GM12872 (cell line): ENCODE measurements around the gene ERI3.

Experiments
- TF ChIP-seq, protein P1 (sequence below): IDR thresholded peaks from 3 replicates; pipeline ENCODE4 v1.5.1; 2011; ENCODE audit warnings: low read depth, mild to moderate bottlenecking, low read length, moderate library complexity; ENCODE audit not compliant: insufficient read depth

The ERI3 gene

DNA sequence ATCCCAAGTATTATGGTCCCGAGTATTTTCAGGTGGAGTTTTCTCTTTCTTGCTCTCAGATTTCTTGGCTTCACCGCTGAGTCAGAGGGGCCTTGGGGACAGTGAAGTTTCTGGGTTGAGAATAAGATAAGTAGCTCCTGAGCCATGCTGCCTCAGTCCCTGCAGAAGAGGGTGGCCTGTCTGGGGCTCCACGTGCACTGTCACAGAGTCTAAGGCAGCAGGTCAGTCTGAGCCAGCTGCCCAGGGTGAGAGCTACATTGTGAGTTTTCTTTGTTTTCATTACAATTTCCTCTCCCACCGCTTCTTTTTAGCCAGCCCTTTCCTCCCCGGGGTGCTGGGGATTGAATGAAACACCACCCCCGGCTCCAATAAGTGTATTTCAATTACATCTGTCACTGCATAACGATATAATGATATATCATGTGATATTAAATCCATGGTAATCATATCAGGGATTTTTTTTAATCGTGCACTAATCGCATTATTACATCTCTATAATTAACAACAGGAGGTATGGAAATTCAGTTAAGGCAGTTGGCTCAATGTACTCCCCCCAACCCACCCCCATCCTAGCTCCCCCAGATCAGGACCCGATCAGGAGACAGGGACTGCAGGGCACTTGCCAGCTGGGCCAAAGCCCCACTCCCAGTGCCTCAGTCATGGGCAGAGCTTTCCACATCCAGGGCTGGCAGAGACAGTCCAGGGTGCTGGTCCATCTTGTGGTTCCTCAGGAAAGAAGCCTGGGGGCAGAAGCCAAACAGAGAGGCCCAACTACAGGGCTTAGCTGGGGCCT is 98.1 kb downstream of the ERI3 start:
- TF ChIP-seq, protein P1, sequence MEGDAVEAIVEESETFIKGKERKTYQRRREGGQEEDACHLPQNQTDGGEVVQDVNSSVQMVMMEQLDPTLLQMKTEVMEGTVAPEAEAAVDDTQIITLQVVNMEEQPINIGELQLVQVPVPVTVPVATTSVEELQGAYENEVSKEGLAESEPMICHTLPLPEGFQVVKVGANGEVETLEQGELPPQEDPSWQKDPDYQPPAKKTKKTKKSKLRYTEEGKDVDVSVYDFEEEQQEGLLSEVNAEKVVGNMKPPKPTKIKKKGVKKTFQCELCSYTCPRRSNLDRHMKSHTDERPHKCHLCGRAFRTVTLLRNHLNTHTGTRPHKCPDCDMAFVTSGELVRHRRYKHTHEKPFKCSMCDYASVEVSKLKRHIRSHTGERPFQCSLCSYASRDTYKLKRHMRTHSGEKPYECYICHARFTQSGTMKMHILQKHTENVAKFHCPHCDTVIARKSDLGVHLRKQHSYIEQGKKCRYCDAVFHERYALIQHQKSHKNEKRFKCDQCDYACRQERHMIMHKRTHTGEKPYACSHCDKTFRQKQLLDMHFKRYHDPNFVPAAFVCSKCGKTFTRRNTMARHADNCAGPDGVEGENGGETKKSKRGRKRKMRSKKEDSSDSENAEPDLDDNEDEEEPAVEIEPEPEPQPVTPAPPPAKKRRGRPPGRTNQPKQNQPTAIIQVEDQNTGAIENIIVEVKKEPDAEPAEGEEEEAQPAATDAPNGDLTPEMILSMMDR: no peak

DNA sequence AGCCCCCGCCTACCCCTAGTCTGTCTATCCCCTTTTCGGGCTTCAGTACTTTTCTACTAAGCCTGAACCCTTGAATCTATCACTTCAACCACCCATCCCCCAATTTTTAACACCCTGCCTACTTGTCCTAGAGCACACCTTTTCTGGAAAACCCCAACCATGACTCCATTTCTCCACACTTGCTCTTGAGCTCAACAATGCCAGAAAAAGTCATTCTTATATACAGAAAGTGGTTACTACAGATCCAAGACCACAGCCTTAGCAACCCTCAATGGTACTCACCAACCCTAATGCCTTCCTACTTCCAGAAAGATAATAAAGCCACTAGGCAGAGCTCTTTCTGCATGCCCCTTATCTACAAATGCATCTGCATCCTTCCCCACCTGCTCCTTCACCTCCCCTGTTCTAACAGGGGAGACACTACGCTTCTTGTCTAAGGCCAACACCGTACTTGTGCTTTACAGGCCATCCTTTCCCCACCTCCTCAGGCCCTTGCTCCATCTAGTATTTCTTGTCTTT is 100.6 kb downstream of the ERI3 start:
- TF ChIP-seq, protein P1: no peak

DNA sequence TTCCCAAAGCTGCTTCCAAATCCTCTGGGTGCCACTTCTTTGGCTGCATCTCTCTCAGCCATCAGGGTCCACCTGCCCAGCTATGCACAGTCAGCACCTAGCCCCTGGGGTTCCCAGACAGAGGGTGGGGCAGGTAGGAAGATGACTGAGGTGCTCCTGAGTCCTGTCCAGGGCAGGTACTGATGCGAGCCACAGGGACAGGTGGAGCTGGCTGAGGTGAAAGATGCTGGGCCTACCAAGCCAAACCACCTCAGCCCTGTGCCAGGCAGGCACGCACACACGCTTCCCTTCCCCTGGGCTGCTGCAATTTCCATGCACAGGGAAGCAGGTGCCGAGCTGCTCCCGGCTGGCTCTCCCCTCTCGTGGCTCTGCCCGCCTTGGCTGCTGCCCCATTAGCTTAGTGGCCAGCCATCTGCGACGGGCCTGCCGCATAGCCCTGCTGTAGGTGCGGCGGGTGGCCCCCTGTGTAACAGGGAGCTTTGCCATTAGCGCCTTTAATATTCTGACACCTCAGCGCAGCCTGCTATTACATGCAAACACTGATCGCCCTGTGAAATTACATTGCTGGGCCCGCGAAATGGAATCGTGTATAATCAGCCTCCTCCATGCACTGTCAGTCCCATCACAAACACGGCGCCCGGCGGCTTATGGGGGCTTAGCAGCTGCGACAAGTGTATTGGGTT is 102.9 kb downstream of the ERI3 start:
- TF ChIP-seq, protein P1: no peak

DNA sequence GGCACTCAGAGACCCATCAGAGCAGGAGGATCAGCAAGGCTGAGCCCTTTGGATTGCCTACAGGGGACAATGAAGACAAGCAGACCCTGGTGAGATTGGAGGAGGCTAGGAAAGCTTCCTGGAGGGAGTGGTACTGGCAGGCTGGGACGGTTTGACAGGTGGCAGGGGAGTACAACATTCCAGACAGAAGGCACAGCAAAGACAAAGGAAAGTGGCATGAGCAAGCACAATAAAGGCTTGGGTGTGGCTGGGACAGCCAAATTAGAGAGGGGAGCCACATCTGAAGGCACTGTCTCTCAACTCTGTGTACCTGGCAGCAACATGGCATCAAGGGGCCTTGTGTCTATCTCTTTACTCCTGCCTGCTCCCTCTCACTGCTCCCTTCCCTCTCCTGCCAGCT is 103.6 kb downstream of the ERI3 start:
- TF ChIP-seq, protein P1: no peak

DNA sequence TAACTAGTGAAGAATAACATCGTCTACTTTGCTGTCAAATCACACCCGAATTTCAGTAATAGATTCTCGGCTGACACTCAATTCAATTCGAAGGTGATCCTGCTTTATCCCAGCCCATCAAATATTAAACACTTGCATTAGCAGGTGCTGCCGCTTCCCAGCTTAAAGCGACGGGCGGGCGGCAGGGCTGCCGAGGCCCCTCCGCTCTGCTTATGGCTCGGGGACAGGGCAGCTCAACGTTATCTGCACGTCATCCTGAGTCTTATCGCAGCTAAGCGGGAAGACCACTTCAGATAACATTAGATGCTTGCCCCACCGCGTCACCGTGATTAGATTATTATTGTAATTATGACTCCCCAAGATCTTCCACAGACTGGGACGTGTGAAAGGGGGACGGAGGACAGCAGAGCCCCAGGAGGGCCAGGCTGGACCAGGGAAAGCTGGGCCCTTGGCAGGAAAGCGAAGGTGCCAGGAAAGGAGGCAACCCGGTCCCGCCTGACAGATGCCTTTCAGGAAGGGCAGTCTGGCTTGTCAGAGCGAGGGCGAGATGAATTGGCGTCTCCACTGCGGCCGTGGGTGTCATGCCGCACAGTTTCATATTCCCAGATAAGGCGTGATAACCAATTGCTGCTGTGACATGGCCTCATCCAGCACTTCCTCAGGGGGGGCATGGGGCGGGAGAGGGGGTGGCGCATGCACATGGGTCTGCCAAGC is 104.8 kb downstream of the ERI3 start:
- TF ChIP-seq, protein P1: no peak

DNA sequence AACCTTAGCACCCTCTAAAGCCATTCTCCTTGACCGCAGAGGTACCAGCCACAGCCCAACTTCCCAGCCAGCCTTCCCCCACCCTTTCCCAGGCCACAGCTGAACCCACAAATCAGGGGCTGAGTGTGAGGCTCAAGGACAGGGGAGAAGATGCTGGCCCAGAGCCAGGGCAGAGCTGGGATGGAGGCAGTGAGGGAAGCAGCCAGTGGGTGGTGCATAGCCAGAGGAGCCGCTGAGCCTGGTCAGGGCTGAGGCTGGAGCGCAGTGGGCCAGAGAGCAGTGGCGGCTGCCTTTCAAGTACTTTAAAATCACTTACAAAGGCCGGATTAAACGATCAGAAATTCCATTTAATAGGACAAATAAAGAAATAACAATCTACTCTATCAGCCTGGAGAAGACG is 105.5 kb downstream of the ERI3 start:
- TF ChIP-seq, protein P1: no peak

DNA sequence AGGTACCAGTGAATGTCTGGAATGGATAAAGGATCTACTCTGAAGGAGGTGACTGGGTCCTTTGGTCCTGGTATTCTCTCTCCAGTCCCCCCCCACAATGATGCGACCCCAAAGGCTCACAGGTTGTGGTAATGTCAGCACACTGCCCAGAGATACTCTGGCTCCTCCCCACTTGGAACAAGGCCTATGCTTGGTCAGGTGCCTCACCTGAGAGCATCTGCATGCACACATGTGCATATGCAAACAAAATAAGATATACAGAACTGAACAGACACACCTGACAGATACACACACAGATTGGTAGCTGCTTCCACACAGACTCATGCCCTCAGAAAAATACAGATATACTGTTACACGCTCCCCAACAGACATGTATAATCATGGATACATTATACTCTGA is 108.3 kb downstream of the ERI3 start:
- TF ChIP-seq, protein P1: no peak
